Activated CD4-positive, CD25-positive, alpha-beta regulatory T cell (primary cell): ENCODE data around the gene IRF3.
"Not testable (repeated sequence)": the region's sequence is repeated elsewhere in the genome, so short reads cannot be mapped to it uniquely, and the experiment has no call there.

Source experiments
- DNase-seq, 4 experiments: peaks; one replicate each; lab custom pipeline; 2025; lab: John Stamatoyannopoulos, UW

Gene IRF3

GRCh38 chr19:49645995-49646394 is 19.7 kb downstream of the IRF3 start:
- no peak for DNase-seq

GRCh38 chr19:49645592-49645991 is 20.1 kb downstream of the IRF3 start:
- DNase-seq, result no peak

GRCh38 chr19:49643466-49643865 is 22.2 kb downstream of the IRF3 start:
- no peak for DNase-seq

GRCh38 chr19:49642492-49643035 is 23.1 kb downstream of the IRF3 start:
- DNase-seq, result no peak

- peak; percentile 94 to 99 (median 98) for DNase-seq
Observed at GRCh38 chr19:49641688-49642491, 23.8 kb downstream of the IRF3 start, which contains the start of gene SCAF1. Gene SCAF1, plus strand, starts transcription at chr19:49642209. Its CDS starts 2,818 bp downstream, at chr19:49645027.

- DNase-seq, result peak; percentile 98 to 99 (median 99)
Observed at GRCh38 chr19:49640113-49640898, 25.4 kb downstream of the IRF3 start, which contains the start of gene RRAS. Gene RRAS, minus strand, starts transcription at chr19:49640143. Its CDS starts 45 bp downstream, at chr19:49640098.

- no peak for DNase-seq
Observed at GRCh38 chr19:49639401-49640112, 26.1 kb downstream of the IRF3 start.

- DNase-seq, result no peak
Observed at GRCh38 chr19:49637821-49638738, 27.6 kb downstream of the IRF3 start.

GRCh38 chr19:49636233-49636932 is 29.3 kb downstream of the IRF3 start:
- DNase-seq, result no peak

- DNase-seq, result no peak
Observed at GRCh38 chr19:49635530-49636232, 30.0 kb downstream of the IRF3 start.

- DNase-seq, result not testable (repeated sequence)
Observed at GRCh38 chr19:49633273-49633672, 32.4 kb downstream of the IRF3 start.

GRCh38 chr19:49632576-49632975 is 33.1 kb downstream of the IRF3 start:
- DNase-seq, result no peak

- DNase-seq, result no peak
Observed at GRCh38 chr19:49631610-49632192, 34.0 kb downstream of the IRF3 start.

- DNase-seq, result no peak
Observed at GRCh38 chr19:49631014-49631588, 34.6 kb downstream of the IRF3 start.

- DNase-seq, result no peak
Observed at GRCh38 chr19:49629659-49630058, 36.0 kb downstream of the IRF3 start.

GRCh38 chr19:49626226-49626625 is 39.4 kb downstream of the IRF3 start:
- no peak for DNase-seq

GRCh38 chr19:49624967-49625910 is 40.4 kb downstream of the IRF3 start:
- no peak for DNase-seq

- DNase-seq, result not testable (repeated sequence)
Observed at GRCh38 chr19:49617860-49618259, 47.8 kb downstream of the IRF3 start.
